Measurements from ENCODE around the gene EPHA3.

GRCh38 chr3:89087851-89088250, 19.6 kb upstream of the EPHA3 start:
- TF ChIP-seq, protein P1, sequence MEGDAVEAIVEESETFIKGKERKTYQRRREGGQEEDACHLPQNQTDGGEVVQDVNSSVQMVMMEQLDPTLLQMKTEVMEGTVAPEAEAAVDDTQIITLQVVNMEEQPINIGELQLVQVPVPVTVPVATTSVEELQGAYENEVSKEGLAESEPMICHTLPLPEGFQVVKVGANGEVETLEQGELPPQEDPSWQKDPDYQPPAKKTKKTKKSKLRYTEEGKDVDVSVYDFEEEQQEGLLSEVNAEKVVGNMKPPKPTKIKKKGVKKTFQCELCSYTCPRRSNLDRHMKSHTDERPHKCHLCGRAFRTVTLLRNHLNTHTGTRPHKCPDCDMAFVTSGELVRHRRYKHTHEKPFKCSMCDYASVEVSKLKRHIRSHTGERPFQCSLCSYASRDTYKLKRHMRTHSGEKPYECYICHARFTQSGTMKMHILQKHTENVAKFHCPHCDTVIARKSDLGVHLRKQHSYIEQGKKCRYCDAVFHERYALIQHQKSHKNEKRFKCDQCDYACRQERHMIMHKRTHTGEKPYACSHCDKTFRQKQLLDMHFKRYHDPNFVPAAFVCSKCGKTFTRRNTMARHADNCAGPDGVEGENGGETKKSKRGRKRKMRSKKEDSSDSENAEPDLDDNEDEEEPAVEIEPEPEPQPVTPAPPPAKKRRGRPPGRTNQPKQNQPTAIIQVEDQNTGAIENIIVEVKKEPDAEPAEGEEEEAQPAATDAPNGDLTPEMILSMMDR (IDR thresholded peaks at IDR 0.05; ENCODE audit: low read length) = no peak
- no peak for TF ChIP-seq EZH2 (IDR thresholded peaks at IDR 0.05; ENCODE audit: borderline replicate concordance, low read length)

Data from OCI-LY1 (cell line).